ENCODE results near the gene THAP4.

THAP4 gene

DNA sequence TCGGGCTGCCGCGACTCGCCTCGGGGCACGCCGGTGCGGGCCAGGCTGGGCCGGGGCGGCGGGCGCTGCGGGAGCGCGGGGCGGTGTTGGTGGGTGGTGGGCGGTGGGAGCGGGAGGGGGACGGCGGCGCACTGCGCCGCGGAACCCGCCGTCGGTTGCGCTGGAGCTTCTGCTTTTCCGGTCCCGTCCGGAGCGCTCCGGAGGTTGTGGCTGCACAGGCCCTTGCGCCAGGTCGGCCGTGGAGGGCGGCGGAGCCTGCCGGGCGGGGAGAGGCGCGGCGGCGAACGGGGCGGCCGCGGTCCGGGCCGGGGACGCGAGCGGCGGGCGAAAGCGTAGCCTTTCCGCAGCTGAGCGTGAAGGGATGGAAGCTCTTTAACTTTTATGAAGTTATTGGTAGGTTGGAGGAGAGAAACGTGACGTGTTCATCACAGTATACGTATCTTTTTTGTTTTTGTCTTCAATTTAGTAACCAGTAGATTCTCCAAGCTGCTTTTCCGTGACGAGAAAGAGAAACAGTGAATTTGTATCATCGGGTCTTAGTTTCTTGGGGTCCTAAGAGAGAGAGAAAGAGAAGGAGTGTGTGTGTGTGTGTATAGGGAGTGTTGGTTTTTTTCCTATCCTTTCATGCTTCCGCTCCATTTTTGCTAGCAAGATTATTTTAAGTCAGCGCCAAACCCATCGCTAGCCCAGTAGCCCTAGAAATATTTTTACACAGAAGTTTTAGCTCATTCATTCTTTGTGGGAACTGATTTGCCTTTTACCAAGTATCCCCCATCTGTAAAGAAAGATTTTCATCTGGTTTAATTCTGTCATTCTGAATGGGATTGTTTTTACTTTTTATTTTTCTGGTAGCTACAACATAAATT is 1.1 kb upstream of the THAP4 start:
- no peak for DNase-seq

GRCh38 chr2:241636182-241637017 is 558 bp downstream of the THAP4 start:
- DNase-seq, result no peak

- DNase-seq, result no peak
Observed at GRCh38 chr2:241635756-241636155, 1.2 kb downstream of the THAP4 start.

DNA sequence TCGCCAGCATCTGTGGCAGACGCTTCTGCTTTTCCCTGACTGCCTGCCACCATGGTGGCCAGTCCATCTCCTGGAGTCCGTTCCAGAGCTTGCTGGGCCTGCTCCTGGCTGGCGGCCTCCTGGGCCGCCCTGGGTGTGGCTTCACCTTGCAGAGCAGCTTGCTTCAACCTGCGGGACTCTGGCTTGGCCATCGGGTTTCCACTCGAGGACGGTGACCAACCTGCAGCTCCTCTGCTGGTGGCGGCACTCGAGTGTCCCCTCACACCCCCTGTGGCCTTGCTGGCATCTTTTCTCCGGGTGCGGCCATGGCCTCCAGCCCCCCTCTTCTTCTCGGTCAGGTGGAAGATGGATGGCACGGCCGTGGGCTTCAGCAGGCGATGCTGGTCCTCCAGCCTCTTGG is 3.4 kb downstream of the THAP4 start:
- DNase-seq, result no peak

GRCh38 chr2:241632478-241633325 is 4.3 kb downstream of the THAP4 start:
- DNase-seq, result no peak

GRCh38 chr2:241629762-241630435 is 7.1 kb downstream of the THAP4 start:
- no peak for DNase-seq

DNA sequence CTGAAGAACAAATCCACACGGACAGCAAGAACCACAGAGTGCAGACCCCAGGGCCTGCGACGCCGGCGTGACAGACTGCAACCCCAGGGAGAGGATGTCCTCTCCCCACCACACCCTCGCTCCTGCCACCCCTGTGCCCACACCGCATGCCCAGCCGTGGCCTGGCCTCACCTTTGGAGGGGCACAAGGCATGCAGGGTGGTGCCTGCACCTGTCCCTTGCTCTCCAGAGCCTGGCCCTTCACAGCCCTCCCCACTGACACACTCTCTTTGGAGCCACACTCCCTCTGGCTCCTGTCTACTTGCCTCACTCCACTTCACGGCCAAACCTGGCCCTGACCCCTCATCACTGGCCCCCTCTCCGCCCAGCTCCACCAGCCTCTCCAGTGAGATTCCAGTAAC is 9.3 kb downstream of the THAP4 start:
- DNase-seq, result no peak

- DNase-seq, result no peak
Observed at GRCh38 chr2:241620419-241620769, 16.6 kb downstream of the THAP4 start.

GRCh38 chr2:241619597-241620418 is 17.1 kb downstream of the THAP4 start:
- no peak for DNase-seq

GRCh38 chr2:241618829-241619228 is 18.1 kb downstream of the THAP4 start:
- DNase-seq, result no peak

DNA sequence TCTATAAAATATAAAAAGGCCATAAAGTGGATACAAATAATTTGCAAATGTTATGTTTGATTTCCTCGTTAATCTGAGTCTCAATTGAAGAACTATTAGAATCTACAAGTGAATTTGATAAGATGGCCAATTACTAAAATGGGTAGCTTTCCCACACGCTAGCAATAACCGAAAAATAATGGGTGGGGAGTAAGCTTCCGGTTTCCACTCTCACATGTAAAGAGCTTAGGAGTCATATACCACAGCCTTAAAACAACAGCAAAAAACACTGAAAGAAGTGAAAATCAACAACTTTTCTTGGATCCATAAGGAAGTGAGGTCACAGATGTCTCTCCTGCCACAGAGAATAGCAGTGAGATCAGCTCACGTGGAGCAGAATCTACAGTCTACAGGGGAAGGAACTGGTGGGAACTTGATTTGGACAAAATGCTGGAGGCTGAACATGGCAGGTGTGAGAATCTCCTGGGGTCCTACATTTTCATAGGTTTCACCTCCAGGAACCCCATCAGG is 18.6 kb downstream of the THAP4 start:
- DNase-seq, result no peak

DNA sequence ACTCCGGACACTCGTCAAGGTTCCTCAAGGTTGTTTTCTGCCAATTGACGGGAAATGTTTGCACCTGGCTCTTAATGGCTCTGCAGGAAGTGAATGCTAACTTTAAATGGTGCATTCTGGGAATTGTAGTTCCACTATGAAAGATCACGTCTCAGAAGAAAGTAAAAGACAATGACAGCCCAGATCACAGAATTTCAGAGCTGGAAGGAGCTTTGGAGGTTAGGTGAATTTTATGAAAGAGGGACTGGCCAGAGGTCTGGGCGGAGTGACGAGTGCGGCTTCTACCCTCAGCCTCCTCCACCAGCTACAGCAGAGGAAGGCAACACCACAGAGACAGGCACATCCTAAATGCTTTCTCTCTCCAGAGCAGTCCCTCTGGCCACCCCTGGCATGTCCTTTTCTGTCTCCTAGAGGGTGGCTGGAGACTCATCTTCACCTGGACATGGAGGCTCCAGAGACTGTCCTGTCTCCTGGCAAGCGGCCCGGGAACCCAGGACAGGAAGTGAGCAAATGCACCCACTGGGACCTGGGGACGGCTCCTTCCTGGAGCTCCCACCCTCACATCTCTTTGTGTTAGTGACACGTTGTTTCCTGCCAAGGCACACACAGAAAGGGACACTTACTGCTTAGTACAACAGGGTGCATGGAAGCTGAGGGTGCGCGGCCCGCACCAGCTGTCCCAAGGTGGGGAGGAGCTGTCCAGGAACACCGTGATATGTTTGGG is 19.4 kb downstream of the THAP4 start:
- no peak for DNase-seq

DNA sequence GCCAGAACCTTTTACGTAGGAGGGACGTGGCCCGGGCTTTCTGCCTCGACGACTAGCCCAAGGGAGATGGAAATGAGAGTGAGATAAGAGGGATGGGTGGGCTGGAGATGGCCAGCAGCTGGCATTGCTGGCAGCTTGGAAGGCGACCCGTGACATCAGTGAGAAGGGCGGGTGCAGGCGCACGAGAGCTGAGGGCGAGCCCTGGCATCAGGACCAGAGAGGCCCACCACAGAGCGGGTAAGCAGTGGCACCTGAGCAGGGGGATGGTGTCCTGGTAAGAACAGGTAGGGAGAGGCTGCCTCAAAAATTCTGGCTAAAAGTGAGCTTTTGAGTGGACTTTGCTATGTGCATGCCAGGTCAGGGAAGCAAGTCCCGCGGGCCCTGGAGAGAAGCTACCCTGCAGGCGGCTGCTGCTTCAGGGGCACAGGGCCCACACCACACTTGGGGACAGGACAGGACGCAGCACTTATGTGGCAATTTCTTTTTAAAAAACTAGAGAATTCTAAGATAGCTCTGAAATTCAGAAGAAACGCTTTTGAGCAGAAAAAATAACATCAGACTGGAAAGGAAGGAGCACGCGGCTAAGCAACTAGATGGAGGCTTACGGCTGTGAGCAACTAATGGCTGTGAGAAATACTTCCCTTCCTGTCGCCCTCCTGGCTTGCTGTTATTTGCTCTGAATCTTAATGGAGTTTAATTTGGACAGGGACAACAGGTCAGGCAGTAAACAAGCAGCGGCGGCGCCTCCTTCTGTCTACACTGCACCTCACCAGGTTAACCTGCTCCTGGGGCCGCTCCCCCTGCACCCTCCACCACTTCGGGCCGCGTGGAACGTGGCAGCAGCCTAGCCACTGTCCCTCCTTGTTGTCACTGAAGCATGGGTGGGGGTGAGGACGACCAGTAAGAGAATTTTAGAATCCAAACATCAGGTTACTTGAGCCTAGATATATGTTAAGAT is 20.5 kb downstream of the THAP4 start:
- no peak for DNase-seq

GRCh38 chr2:241615522-241616052 is 21.4 kb downstream of the THAP4 start:
- no peak for DNase-seq

GRCh38 chr2:241615041-241615440 is 21.9 kb downstream of the THAP4 start:
- DNase-seq, result no peak

DNA sequence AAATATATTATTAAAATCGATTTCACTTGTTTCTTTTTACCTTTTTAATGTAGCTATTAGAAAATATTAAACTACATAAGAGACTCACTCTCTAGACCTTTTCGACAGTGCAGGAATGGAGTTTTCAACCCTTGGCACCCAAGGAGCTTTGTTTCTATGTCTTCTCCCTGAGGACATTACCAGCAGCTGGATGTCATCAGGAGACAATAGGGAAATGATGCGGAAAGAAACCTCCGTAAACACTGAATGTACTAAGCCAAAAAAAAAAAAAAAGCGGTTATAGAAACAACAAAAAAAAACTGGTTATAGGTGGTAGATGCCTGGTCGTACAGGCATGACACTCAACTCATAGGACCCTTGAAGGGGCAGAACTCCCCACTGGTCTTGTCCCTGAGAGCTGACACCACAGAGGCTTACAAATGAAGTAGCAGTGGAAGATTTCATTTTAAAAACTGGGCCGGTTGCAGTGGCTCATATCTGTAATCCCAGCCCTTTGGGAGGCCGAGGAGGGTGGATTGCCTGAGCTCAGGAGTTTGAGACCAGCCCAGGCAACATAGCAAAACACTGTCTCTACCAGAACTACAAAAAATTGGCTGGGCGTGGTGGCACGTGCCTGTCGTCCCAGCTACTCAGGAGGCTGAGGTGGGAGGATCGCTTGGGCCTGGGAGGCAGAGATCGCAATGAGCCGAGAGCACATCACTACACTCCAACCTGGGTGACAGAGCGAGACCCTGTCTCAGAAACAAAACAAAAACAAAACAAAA is 23.8 kb downstream of the THAP4 start:
- DNase-seq, result no peak

DNA sequence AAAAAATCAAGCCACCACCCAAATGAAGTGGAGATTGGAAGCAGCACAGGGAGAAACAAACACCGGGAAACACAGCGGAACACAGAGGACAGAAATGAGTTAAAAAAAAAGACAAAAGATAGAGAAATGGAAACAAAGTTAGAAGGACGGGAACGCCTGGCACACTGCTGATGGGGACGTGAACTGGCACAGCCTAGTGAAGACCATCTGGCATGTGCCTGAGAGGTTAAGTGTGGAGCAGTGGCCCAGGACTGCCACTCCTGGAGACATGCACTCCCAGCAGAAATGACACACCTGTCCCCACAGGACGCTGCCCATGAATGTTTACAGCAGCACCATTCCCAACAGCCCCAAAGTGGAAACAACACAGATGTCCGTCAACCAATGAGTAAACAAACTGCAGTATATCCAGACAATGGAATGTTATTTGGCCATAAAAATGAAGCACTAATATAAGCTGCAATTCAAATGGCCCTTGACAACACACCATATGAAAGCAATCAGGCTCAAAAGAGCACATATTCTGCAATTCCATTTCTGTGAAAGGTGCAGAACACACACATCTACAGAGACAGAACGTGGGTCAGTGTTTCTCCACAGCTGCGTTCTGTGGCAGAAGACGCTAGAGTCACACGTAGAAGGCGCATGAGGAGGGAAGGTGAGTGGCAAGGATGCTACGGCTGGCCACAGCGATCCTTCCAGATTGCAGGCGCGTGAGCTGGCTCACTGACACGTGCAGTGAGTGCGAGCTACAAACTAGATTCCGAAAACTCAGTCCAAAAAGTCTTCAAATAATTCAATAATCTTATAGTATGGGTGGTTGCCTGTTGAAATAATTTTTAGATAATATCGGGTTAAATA is 24.6 kb downstream of the THAP4 start:
- DNase-seq, result no peak

DNA sequence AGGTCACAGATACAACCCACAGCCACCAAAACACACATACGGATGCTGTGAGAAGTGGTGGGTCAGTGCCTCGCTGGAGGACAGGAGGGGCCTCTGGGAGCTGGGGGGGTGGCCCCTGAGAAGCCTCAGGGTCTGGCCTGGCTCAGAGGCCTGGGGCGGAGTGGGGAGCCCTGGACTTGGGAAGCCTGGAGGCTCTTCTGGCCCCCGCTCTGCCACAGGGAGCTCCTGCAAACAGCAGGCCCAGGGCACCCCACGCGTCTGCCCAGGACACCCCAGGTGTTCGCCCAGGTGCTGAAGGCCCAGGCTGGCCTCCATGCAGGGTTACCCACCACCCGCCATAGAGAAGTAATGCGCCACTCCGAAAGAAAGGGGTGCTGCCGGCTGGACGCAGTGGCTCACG is 25.9 kb downstream of the THAP4 start:
- no peak for DNase-seq

All from NCI-H2227 treated with DMSO at 0.1 percent for 48 hours (cell line).